ENCODE measurements around the gene PRKCA.

DNA sequence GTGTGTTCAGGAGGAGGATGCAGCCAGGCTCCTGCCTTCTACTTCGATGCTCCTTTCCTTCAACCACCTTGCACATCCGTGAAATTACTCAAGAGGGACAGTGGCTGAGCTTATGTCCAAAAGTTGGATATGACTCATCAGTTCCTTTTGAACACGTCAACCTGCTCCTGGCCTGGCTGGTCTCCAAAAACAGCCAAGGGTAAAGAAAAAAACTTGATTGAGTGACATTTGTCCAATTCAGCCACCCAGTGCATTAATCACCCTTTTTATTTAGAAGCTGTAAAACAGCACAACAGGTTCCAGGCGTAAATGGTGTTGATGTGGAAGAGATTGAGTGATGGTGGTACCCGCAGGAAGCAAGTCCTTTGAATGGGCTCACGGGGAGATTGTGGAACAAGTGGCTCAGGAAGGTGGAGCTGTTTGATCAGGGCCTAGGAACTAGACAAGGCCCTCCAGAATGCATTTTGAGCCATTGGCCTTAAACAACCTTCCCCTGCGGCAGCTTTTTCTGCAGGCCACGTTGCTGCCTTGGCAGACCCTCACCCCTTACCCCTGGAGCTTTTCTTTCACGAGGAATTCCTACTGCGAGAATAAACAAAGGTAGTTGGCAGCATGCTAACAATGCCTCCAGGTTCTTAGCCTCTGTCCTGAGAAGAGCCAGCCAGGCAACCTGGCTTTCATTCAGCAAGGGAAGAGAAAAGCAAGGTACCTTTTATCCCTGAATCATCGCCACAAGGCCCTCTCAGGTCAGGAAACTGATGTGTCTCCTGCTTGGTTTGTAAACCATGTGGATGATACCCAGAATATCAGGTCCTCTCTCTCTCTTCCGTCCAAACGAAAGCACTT, 359.2 kb downstream of the PRKCA start:
- TF ChIP-seq CTCF (IDR thresholded peaks at IDR 0.05) (no peak), POLR2A (IDR thresholded peaks at IDR 0.05) (no peak)

Data from uterus (tissue), 2 donors.